K562 (cell line): ENCODE data around the gene CDK4. TPM values are rescaled to one million over a fixed set of nuclear protein-coding genes. Genes with fewer than 3 reads are reported as not detected.

Experiments
- ESRRB ChIP-seq: fragments of 250-450 bp; sonication (Bioruptor Pico); IDR thresholded peaks from 2 replicates; pipeline ENCODE4 v1.5.0; 2020; ENCODE audit warnings: mild to moderate bottlenecking, moderate library complexity, borderline replicate concordance
- ETV1 ChIP-seq: fragments of 450-650 bp; conservative IDR thresholded peaks from 2 replicates; pipeline ENCODE4 v1.6.1; 2016; ENCODE audit warnings: missing genetic modification characterization, control low read depth, low read depth, missing compliant biosample characterization
- GTF3C2 ChIP-seq: IDR thresholded peaks from 3 replicates; pipeline ENCODE4 v1.6.1; 2011; ENCODE audit warnings: borderline replicate concordance, mild to moderate bottlenecking, moderate library complexity; ENCODE audit not compliant: insufficient read length; ENCODE audit errors: extremely low read depth
- HDAC3 ChIP-seq: fragments of 450-650 bp; IDR thresholded peaks from 2 replicates; pipeline ENCODE4 v1.6.1; 2018; ENCODE audit warnings: borderline replicate concordance, mild to moderate bottlenecking, moderate library complexity; ENCODE audit not compliant: partially characterized antibody
- HIVEP1 ChIP-seq: fragments of 250-450 bp; sonication (Bioruptor Pico); IDR thresholded peaks from 2 replicates; pipeline ENCODE4 v1.4.0; 2020; ENCODE audit warnings: mild to moderate bottlenecking
- IRF9 ChIP-seq: fragments of 450-650 bp; IDR thresholded peaks from 2 replicates; pipeline ENCODE4 v1.6.1; 2016; ENCODE audit warnings: missing biosample characterization, missing genetic modification characterization
- KLF1 ChIP-seq: fragments of 450-650 bp; IDR thresholded peaks from 2 replicates; pipeline ENCODE4 v1.6.1; 2016; ENCODE audit warnings: missing genetic modification characterization, missing compliant biosample characterization
- LCOR ChIP-seq: sonication (generic); formaldehyde crosslinking; IDR thresholded peaks from 2 replicates; pipeline ENCODE4 v1.8.0; 2022; ENCODE audit warnings: mild to moderate bottlenecking, missing genetic modification reagents
- MXD1 ChIP-seq: fragments of 250-450 bp; sonication (Bioruptor Pico); IDR thresholded peaks from 2 replicates; pipeline ENCODE4 v1.8.0; 2021; ENCODE audit warnings: borderline replicate concordance, mild to moderate bottlenecking, moderate library complexity; ENCODE audit not compliant: poor library complexity, severe bottlenecking
- NR2C2 ChIP-seq, 2 experiments: fragments of 200-800 bp in 1 of 2; sonication (Bioruptor generic) in 1 of 2; sonication (generic) in 1 of 2; formaldehyde crosslinking in 1 of 2; IDR thresholded peaks; 2 replicates each; pipeline versions ENCODE4 v1.6.1 to v1.8.0; 2016 to 2022; ENCODE audit warnings: mild to moderate bottlenecking in 1 of 2, missing compliant biosample characterization in 1 of 2, missing genetic modification characterization in 1 of 2, missing genetic modification reagents in 1 of 2
- POLR2B ChIP-seq: fragments of 450-650 bp; IDR thresholded peaks from 2 replicates; pipeline ENCODE4 v1.6.1; 2018; ENCODE audit warnings: low read depth; ENCODE audit not compliant: partially characterized antibody
- THRAP3 ChIP-seq: fragments of 450-650 bp; IDR thresholded peaks from 2 replicates; pipeline ENCODE4 v1.6.1; 2016; ENCODE audit warnings: mild to moderate bottlenecking, inconsistent platforms, borderline replicate concordance
- ZBTB7A ChIP-seq: IDR thresholded peaks from 2 replicates; pipeline ENCODE4 v1.6.1; 2011; ENCODE audit warnings: low read depth, mild to moderate bottlenecking, low read length, moderate library complexity, borderline replicate concordance; ENCODE audit not compliant: control insufficient read depth
- ZNF143 ChIP-seq: sonication (generic); formaldehyde crosslinking; IDR thresholded peaks from 2 replicates; pipeline ENCODE4 v1.9.0; 2022; ENCODE audit warnings: mild to moderate bottlenecking, missing genetic modification reagents
- ZNF431 ChIP-seq: sonication (generic); formaldehyde crosslinking; IDR thresholded peaks from 2 replicates; pipeline ENCODE4 v1.8.0; 2022; ENCODE audit warnings: mild to moderate bottlenecking, missing genetic modification reagents
- ZNF512 ChIP-seq: IDR thresholded peaks from 2 replicates; pipeline ENCODE4 v1.6.1; 2016; ENCODE audit warnings: missing genetic modification characterization, missing compliant biosample characterization
- polyA plus RNA-seq, 8 experiments: library from polyadenylated mRNA; depleted of rRNA in 4 of 8; stranded (reverse) in 5 of 8; unstranded in 3 of 8; fragments of >200 nt; fragmentation: Nextera tagmentation in 2 of 8; fragmentation: Illumina TruSeq in 1 of 8; extraction: Ambion mirVana in 2 of 8; extraction: Trizol in 1 of 8; gene quantifications; 2 replicates each; pipeline versions ENCODE4 v1.2.1 to v1.2.3, GENCODE V29; 2011 to 2014; ENCODE audit warnings: inconsistent platforms in 1 of 8, missing spikeins in 1 of 8
- total RNA-seq, 7 experiments: library from RNA; depleted of rRNA in 6 of 7; stranded (reverse); fragments of >200 nt in 6 of 7; fragmentation: Illumina TruSeq in 2 of 7; extraction: Trizol in 2 of 7; gene quantifications; 2 replicates each; pipeline versions ENCODE4 v1.2.1 to v1.2.3, GENCODE V29; 2011 to 2021; ENCODE audit warnings: low replicate concordance in 1 of 7
- TF ChIP-seq, protein P1 (sequence below), 2 experiments: fragments of 150-350 bp in 1 of 2; IDR thresholded peaks; 2 replicates each; pipeline ENCODE4 v1.6.1; 2012 to 2016; ENCODE audit warnings: low read depth in 2 of 2, low read length in 2 of 2, mild to moderate bottlenecking in 1 of 2, moderate library complexity in 1 of 2

CDK4 gene
- total and polyA plus RNA-seq, 9 of the 15 experiments (the other 6 are each of a cell fraction or from before 2014, with no cell fraction given), result 37.8 to 436 (median 238) TPM

GRCh38 chr12:57771873-57772428 lies 19.8 kb upstream of the CDK4 start, which contains the start of gene METTL1 (continued):
- peak; percentile 100 for TF ChIP-seq MXD1
- no peak for TF ChIP-seq GTF3C2
- no peak for TF ChIP-seq THRAP3
- TF ChIP-seq ETV1 (tag), result no peak
- TF ChIP-seq, protein P1, sequence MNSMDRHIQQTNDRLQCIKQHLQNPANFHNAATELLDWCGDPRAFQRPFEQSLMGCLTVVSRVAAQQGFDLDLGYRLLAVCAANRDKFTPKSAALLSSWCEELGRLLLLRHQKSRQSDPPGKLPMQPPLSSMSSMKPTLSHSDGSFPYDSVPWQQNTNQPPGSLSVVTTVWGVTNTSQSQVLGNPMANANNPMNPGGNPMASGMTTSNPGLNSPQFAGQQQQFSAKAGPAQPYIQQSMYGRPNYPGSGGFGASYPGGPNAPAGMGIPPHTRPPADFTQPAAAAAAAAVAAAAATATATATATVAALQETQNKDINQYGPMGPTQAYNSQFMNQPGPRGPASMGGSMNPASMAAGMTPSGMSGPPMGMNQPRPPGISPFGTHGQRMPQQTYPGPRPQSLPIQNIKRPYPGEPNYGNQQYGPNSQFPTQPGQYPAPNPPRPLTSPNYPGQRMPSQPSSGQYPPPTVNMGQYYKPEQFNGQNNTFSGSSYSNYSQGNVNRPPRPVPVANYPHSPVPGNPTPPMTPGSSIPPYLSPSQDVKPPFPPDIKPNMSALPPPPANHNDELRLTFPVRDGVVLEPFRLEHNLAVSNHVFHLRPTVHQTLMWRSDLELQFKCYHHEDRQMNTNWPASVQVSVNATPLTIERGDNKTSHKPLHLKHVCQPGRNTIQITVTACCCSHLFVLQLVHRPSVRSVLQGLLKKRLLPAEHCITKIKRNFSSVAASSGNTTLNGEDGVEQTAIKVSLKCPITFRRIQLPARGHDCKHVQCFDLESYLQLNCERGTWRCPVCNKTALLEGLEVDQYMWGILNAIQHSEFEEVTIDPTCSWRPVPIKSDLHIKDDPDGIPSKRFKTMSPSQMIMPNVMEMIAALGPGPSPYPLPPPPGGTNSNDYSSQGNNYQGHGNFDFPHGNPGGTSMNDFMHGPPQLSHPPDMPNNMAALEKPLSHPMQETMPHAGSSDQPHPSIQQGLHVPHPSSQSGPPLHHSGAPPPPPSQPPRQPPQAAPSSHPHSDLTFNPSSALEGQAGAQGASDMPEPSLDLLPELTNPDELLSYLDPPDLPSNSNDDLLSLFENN (IDR thresholded peaks at IDR 0.05; ENCODE audit: low read depth in 2 of 2, low read length in 2 of 2), result no peak
- TF ChIP-seq KLF1 (tag), result 0 out of 2 replicates have a peak, but pooled peaks have one; percentile 28
- no peak for TF ChIP-seq ZNF143
- peak; percentile 84 for TF ChIP-seq POLR2B
- TF ChIP-seq ZNF431 (CRISPR knock-in tag), result no peak; the same call in 1 of the 2 replicates
- no peak for TF ChIP-seq NR2C2 (CRISPR knock-in tag; IDR thresholded peaks at IDR 0.05)
- peak; percentile 45 for TF ChIP-seq NR2C2 (tag; IDR thresholded peaks at IDR 0.05)
- TF ChIP-seq ZBTB7A, result peak; percentile 39; the same call in 1 of the 2 replicates
- peak; percentile 97 for TF ChIP-seq LCOR (CRISPR knock-in tag)
- no peak for TF ChIP-seq ESRRB (CRISPR knock-in tag)
- TF ChIP-seq ZNF512, result no peak
- no peak for TF ChIP-seq HIVEP1 (CRISPR knock-in tag)
- no peak for TF ChIP-seq IRF9 (tag)
- TF ChIP-seq HDAC3, result peak; percentile 71
